GM18517 (cell line): Measurements from ENCODE around the gene STEEP1.

Experiments
- ATAC-seq: cut with Tn5 transposase; IDR thresholded peaks from one replicate; pipeline ENCODE4 v1.9.1; 2021; ENCODE audit warnings: mild to moderate bottlenecking, moderate library complexity; ENCODE audit not compliant: unreplicated experiment

STEEP1 gene

DNA sequence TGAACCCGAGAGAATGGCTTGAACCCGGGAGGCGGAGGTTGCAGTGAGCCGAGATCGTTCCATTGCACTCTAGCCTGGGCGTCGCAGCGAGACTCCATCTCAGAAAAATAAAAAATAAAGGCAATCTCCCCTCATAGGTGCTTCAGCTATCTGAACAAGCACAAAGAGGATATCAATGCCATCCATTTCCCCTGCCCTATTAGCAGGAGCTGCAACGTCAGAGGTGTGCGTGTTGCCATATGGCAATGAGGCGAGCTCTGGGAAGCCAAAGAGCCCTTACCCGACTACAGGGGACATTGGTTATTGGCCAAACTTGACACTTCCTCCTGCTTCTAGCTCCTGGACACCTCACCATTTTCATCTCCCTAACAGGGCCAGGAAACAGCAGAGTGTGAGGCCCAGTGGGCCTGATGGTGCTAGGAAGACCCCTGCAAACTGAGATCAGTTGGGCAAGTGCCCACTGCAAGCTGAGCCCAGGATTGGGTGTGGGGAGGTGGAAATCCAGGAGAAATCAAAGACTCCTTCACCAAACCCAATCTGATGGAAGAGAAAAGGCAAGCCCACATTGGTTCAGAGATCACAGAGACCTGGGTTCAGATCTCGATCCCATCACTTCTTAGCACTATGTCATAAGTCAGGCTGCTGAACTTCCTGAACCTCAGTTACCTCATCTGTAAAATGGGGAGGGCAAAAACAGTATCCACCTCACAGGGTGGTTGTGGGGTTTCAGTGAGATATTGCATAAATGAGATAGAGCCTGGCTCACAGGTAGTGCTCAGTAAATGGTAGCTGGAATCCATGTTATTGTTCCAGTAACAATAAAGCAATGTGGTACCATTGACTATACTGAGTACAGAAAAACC, 75.8 kb downstream of the STEEP1 start:
- no peak for ATAC-seq

DNA sequence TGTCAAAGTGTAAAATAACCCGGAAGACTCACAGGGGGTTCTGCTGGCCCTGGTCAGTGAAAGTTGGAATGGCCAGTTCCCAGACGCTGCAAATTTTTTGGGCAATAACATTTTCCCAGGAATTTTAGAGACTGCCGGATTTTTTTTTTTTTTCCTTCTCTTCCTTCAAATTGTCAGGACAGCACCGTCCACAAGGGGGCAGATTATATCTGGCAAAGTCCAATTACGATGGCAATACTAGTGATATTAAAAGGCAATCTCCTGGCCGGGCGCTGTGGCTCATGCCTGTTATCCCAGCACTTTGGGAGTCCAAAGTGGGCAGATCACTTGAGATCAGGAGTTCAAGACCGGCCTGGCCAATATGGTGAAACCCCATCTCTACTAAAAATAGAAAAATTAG, 76.5 kb downstream of the STEEP1 start:
- ATAC-seq: no peak
